ENCODE results near the gene INTS2.

Gene INTS2, protein sequence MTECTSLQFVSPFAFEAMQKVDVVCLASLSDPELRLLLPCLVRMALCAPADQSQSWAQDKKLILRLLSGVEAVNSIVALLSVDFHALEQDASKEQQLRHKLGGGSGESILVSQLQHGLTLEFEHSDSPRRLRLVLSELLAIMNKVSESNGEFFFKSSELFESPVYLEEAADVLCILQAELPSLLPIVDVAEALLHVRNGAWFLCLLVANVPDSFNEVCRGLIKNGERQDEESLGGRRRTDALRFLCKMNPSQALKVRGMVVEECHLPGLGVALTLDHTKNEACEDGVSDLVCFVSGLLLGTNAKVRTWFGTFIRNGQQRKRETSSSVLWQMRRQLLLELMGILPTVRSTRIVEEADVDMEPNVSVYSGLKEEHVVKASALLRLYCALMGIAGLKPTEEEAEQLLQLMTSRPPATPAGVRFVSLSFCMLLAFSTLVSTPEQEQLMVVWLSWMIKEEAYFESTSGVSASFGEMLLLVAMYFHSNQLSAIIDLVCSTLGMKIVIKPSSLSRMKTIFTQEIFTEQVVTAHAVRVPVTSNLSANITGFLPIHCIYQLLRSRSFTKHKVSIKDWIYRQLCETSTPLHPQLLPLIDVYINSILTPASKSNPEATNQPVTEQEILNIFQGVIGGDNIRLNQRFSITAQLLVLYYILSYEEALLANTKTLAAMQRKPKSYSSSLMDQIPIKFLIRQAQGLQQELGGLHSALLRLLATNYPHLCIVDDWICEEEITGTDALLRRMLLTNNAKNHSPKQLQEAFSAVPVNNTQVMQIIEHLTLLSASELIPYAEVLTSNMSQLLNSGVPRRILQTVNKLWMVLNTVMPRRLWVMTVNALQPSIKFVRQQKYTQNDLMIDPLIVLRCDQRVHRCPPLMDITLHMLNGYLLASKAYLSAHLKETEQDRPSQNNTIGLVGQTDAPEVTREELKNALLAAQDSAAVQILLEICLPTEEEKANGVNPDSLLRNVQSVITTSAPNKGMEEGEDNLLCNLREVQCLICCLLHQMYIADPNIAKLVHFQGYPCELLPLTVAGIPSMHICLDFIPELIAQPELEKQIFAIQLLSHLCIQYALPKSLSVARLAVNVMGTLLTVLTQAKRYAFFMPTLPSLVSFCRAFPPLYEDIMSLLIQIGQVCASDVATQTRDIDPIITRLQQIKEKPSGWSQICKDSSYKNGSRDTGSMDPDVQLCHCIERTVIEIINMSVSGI

DNA sequence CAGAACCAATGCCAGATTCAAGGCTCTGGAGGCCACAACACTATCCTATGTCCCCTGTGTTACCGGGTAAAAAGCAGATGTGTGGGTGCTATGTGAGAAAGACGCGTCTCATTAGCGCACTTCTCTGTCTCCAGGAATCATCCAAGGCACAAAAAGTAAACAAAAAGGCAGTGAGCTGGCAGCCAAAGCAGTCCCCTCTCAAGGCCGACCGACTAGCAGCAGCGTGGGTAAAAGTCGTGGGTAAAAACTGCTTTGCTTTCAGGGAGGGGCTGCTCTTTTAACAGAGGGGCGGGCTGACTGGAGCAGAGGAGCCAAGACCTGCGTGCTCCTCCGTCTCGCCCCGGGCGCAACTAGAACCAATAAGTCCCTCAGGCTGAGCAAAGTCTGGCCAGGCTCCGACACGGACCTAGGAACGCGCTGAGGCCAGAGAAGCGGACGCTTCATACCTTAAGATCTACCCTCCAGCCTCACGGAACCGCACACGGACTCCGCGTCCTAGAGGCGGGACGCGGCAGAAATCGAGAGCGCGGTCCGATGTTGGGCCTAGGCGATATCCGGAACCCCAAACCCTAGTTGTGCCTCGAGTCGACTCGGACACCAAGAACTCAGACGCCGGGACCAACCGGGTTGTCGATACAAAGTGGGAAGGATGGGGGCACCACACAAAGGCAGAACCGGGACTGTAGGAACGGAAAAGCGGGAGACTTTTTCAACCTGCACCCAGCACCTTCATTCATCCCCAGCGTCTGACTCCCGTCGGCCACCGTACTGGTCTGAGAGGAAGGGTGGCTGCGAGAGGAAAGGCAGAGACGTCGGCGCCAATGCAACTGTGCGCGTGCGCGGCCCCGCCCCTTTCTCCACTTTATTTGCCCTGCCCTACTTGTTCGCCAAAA is at the start of gene INTS2:
Gene INTS2, minus strand, starts transcription at position 775 of the 893 bp plus-strand sequence. CDS start 1,338 bp downstream, outside the sequence.
- TF ChIP-seq, protein P1, sequence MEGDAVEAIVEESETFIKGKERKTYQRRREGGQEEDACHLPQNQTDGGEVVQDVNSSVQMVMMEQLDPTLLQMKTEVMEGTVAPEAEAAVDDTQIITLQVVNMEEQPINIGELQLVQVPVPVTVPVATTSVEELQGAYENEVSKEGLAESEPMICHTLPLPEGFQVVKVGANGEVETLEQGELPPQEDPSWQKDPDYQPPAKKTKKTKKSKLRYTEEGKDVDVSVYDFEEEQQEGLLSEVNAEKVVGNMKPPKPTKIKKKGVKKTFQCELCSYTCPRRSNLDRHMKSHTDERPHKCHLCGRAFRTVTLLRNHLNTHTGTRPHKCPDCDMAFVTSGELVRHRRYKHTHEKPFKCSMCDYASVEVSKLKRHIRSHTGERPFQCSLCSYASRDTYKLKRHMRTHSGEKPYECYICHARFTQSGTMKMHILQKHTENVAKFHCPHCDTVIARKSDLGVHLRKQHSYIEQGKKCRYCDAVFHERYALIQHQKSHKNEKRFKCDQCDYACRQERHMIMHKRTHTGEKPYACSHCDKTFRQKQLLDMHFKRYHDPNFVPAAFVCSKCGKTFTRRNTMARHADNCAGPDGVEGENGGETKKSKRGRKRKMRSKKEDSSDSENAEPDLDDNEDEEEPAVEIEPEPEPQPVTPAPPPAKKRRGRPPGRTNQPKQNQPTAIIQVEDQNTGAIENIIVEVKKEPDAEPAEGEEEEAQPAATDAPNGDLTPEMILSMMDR (IDR thresholded peaks at IDR 0.05; ENCODE audit: low read depth, low read length): no peak
- H3K4me3 ChIP-seq (ENCODE audit: low read depth, low read length): peak within 1 kb of the TSS; percentile 80

GRCh38 chr17:61974115-61974514 is 46.3 kb upstream of the INTS2 start:
- TF ChIP-seq, protein P1 (IDR thresholded peaks at IDR 0.05; ENCODE audit: low read depth, low read length): no peak

DNA sequence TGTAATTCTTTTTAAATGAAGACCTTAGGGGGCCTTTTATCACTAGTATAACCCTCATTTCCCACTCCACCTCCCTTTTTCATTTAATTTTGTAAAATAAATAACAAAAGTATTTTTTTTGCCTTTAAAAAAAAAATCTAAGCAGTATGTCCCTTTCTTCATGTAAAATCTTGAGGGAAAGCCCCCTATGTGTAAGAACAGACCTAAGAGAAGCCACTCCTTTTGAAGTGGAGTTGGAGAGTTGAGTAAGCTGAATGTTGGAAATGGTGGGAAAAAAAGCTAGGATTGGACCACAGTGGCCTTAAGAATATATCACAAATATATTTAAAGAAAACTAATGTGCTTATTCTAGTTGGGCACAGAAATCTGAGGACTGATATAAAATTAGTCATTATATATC is 44.5 kb upstream of the INTS2 start:
- TF ChIP-seq, protein P1 (IDR thresholded peaks at IDR 0.05; ENCODE audit: low read depth, low read length): no peak
- no peak overlapping the region for H3K4me3 ChIP-seq (ENCODE audit: low read depth, low read length)

More at GRCh38 chr17:61974115-61974514, 46.3 kb upstream of the INTS2 start:
- no peak overlapping the region for H3K4me3 ChIP-seq (ENCODE audit: low read depth, low read length)

GRCh38 chr17:61970030-61970429 is 42.2 kb upstream of the INTS2 start:
- TF ChIP-seq, protein P1 (IDR thresholded peaks at IDR 0.05; ENCODE audit: low read depth, low read length): no peak

GRCh38 chr17:61968757-61969156 is 41.0 kb upstream of the INTS2 start:
- no peak overlapping the region for H3K4me3 ChIP-seq (ENCODE audit: low read depth, low read length)
- TF ChIP-seq, protein P1 (IDR thresholded peaks at IDR 0.05; ENCODE audit: low read depth, low read length): no peak

More at GRCh38 chr17:61970030-61970429, 42.2 kb upstream of the INTS2 start:
- H3K4me3 ChIP-seq (ENCODE audit: low read depth, low read length): no peak overlapping the region

GRCh38 chr17:61967729-61968128 is 39.9 kb upstream of the INTS2 start:
- H3K4me3 ChIP-seq (ENCODE audit: low read depth, low read length): no peak overlapping the region
- TF ChIP-seq, protein P1 (IDR thresholded peaks at IDR 0.05; ENCODE audit: low read depth, low read length): no peak
